ENCODE measurements around the gene CCDC27.
"Not testable (repeated sequence)": the region's sequence is repeated elsewhere in the genome, so short reads cannot be mapped to it uniquely, and the experiment has no call there.

Gene CCDC27

GRCh38 chr1:3807769-3808168, 55.5 kb downstream of the CCDC27 start:
- no peak for DNase-seq (ENCODE audit: extremely low spot score)
- CTCF ChIA-PET = no interaction called here
- POLR2A ChIA-PET = interaction anchor here (1.5 kb wide), 1 partner anchor 12 kb away, joined by 4 read pairs; the partner anchor contains the start of gene LRRC47
- TF ChIP-seq ZNF384 (IDR thresholded peaks at IDR 0.05) (no peak), NFRKB (IDR thresholded peaks at IDR 0.05) (no peak), LEF1 (IDR thresholded peaks at IDR 0.05; ENCODE audit: borderline replicate concordance) (no peak), FOXA1 (IDR thresholded peaks at IDR 0.05) (no peak), ARNT (IDR thresholded peaks at IDR 0.05) (no peak), HDGF (IDR thresholded peaks at IDR 0.05; ENCODE audit: borderline replicate concordance) (no peak), FOXK2 (IDR thresholded peaks at IDR 0.05) (no peak), TARDBP (IDR thresholded peaks at IDR 0.05) (no peak)

DNA sequence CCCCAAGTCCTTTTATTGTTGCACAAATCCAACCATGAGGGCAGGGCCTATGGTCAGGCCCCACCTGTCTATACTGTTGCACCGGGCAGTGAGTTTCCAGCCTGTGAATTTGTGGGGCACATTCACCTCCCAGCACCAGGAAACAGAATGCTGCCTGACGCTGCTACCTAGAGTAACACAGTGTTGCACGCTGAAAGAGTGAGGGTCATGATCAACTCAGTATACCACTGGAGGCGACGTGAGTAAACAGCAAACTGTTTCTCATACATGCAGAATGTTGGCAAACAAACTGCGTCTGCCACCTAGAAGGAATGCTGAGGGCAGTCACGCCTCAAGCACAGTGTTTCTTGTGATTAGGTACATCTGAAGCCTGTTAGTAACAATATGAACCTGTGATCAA, 57.4 kb downstream of the CCDC27 start:
- CTCF ChIA-PET = no interaction called here
- POLR2A ChIA-PET = no interaction called here
- TF ChIP-seq ELF4 (IDR thresholded peaks at IDR 0.05) (no peak), FOXA1 (IDR thresholded peaks at IDR 0.05) (no peak), PKNOX1 (IDR thresholded peaks at IDR 0.05) (no peak), ZNF384 (IDR thresholded peaks at IDR 0.05) (no peak), BHLHE40 (IDR thresholded peaks at IDR 0.05; ENCODE audit: borderline replicate concordance) (no peak), SP1 (IDR thresholded peaks at IDR 0.05) (no peak), FOXK2 (IDR thresholded peaks at IDR 0.05) (no peak), L3MBTL2 (conservative IDR thresholded peaks at IDR 0.05) (no peak), SUZ12 (IDR thresholded peaks at IDR 0.05) (no peak), LEF1 (IDR thresholded peaks at IDR 0.05; ENCODE audit: borderline replicate concordance) (no peak), HDGF (IDR thresholded peaks at IDR 0.05; ENCODE audit: borderline replicate concordance) (no peak), NFRKB (IDR thresholded peaks at IDR 0.05) (no peak), FOXM1 (IDR thresholded peaks at IDR 0.05; ENCODE audit: borderline replicate concordance) (no peak), TARDBP (IDR thresholded peaks at IDR 0.05) (no peak)
- DNase-seq (ENCODE audit: extremely low spot score) = no peak

DNA sequence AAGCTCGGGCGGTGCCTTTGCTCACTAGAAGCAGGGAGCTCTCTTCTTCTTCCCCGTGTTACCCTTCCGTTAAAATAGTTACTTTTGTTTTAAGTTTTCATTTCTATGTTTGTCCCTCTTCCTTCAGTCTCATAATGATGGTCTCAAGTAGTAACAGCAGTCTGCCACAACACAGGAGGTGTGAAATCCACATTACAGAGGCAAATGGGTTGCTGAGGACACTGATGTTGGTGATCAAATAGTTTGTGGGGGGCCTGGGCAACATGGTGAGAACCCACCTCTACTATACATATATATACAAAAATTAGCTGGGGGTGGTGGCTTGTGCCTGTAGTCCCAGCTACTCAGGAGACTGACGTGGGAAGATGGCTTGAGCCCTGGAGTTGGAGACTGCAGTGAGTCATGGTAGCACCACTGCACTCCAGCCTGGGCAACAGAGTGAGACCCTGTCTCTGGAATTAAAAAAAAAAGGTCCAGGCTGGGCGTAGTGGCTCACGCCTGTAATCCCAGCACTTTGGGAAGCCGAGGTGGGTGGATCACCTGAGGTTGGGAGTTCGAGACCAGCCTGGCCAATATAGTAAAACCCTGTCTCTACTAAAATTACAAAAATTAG, 58.0 kb downstream of the CCDC27 start:
- CTCF ChIA-PET; DNase-seq (ENCODE audit: extremely low spot score); POLR2A ChIA-PET: not testable (repeated sequence)

DNA sequence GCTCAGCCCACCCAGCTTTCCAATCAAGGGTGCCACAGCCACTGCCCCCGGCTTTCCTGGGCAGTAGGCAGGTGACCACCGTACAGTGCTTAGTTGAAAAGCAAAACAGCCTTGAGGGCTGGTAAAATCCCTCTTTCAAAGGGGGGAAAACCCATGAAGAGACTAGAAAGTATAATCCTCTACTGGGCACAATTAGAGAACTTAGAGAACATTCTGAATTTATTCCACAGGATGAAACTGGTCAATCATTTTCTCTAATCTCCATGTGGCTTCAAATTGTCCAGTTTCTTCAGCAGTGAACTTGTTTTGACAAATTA, 59.3 kb downstream of the CCDC27 start:
- TF ChIP-seq NFRKB (IDR thresholded peaks at IDR 0.05) = no peak
- TF ChIP-seq ELF4 (IDR thresholded peaks at IDR 0.05) = no peak
- no peak for TF ChIP-seq ARNT (IDR thresholded peaks at IDR 0.05)
- TF ChIP-seq SUZ12 (IDR thresholded peaks at IDR 0.05) = no peak
- TF ChIP-seq LEF1 (IDR thresholded peaks at IDR 0.05; ENCODE audit: borderline replicate concordance) = no peak
- TF ChIP-seq L3MBTL2 (conservative IDR thresholded peaks at IDR 0.05) = no peak
- no peak for TF ChIP-seq CTBP1 (IDR thresholded peaks at IDR 0.05; ENCODE audit: borderline replicate concordance)
- TF ChIP-seq FOXM1 (IDR thresholded peaks at IDR 0.05; ENCODE audit: borderline replicate concordance) = no peak
- TF ChIP-seq SP1 (IDR thresholded peaks at IDR 0.05) = no peak
- no peak for TF ChIP-seq FOXK2 (IDR thresholded peaks at IDR 0.05)
- no peak for TF ChIP-seq FOXA1 (IDR thresholded peaks at IDR 0.05)
- no peak for TF ChIP-seq BHLHE40 (IDR thresholded peaks at IDR 0.05; ENCODE audit: borderline replicate concordance)
- no peak for TF ChIP-seq TARDBP (IDR thresholded peaks at IDR 0.05)
- TF ChIP-seq PKNOX1 (IDR thresholded peaks at IDR 0.05) = no peak
- TF ChIP-seq HDGF (IDR thresholded peaks at IDR 0.05; ENCODE audit: borderline replicate concordance) = no peak
- no peak for TF ChIP-seq ZNF384 (IDR thresholded peaks at IDR 0.05)
- DNase-seq (ENCODE audit: extremely low spot score) = no peak
- ChIA-PET POLR2A (interaction anchor here (0.8 kb wide), 1 partner anchor 15 kb away, joined by 3 read pairs; the partner anchor contains the start of gene LRRC47), CTCF (no interaction called here)

DNA sequence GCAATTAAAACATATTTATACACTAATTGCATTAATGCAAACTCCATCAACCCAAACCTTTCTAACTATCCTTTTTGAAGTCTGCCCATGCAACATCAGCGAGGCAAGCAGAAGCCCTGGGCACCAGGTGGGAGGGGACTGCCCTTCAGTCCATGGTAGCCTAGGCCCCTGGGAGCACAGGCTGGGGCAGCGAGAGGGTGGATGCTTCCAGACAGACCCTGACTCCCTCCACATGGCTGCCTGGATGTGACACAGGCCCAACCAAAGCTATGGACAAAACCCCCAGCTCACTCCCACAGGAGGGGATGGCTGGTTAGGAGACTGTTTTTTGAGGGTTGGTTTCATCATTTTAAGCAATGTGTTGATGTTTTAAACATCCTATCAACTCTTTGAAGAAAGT, 61.8 kb downstream of the CCDC27 start:
- no peak for DNase-seq (ENCODE audit: extremely low spot score)
- TF ChIP-seq TARDBP (IDR thresholded peaks at IDR 0.05) (no peak), CTBP1 (IDR thresholded peaks at IDR 0.05; ENCODE audit: borderline replicate concordance) (no peak), FOXM1 (IDR thresholded peaks at IDR 0.05; ENCODE audit: borderline replicate concordance) (no peak), ELF4 (IDR thresholded peaks at IDR 0.05) (no peak), PKNOX1 (IDR thresholded peaks at IDR 0.05) (no peak), NFRKB (IDR thresholded peaks at IDR 0.05) (no peak), L3MBTL2 (conservative IDR thresholded peaks at IDR 0.05) (no peak), BHLHE40 (IDR thresholded peaks at IDR 0.05; ENCODE audit: borderline replicate concordance) (no peak), ARNT (IDR thresholded peaks at IDR 0.05) (no peak), ZNF384 (IDR thresholded peaks at IDR 0.05) (no peak), FOXA1 (IDR thresholded peaks at IDR 0.05) (no peak), SUZ12 (IDR thresholded peaks at IDR 0.05) (no peak), FOXK2 (IDR thresholded peaks at IDR 0.05) (no peak), HDGF (IDR thresholded peaks at IDR 0.05; ENCODE audit: borderline replicate concordance) (no peak), LEF1 (IDR thresholded peaks at IDR 0.05; ENCODE audit: borderline replicate concordance) (no peak), SP1 (IDR thresholded peaks at IDR 0.05) (no peak)
- CTCF ChIA-PET = no interaction called here
- POLR2A ChIA-PET = no interaction called here

GRCh38 chr1:3814771-3815561, 62.7 kb downstream of the CCDC27 start:
- CTCF ChIA-PET = no interaction called here
- POLR2A ChIA-PET = no interaction called here
- TF ChIP-seq FOXK2 (IDR thresholded peaks at IDR 0.05) = no peak
- no peak for TF ChIP-seq HDGF (IDR thresholded peaks at IDR 0.05; ENCODE audit: borderline replicate concordance)
- TF ChIP-seq ZNF384 (IDR thresholded peaks at IDR 0.05) = no peak
- TF ChIP-seq SUZ12 (IDR thresholded peaks at IDR 0.05) = no peak
- no peak for TF ChIP-seq ELF4 (IDR thresholded peaks at IDR 0.05)
- no peak for TF ChIP-seq FOXM1 (IDR thresholded peaks at IDR 0.05; ENCODE audit: borderline replicate concordance)
- no peak for DNase-seq (ENCODE audit: extremely low spot score)
